PFSK-1 (cell line): ENCODE measurements around the gene ZDHHC17.

Experiments
- FOXP2 ChIP-seq: optimal IDR thresholded peaks from 2 replicates; pipeline ENCODE3; 2011; ENCODE audit warnings: borderline replicate concordance, control low read depth, inconsistent platforms; ENCODE audit not compliant: insufficient read depth; ENCODE audit errors: extremely low read length, extremely low read depth
- POLR2AphosphoS5 ChIP-seq: IDR thresholded peaks from 2 replicates; pipeline ENCODE4 v1.6.1; 2012; ENCODE audit warnings: low read depth, mild to moderate bottlenecking, control low read depth, low read length, moderate library complexity
- SIN3A ChIP-seq: IDR thresholded peaks from 2 replicates; pipeline ENCODE4 v1.6.1; 2012; ENCODE audit warnings: mild to moderate bottlenecking, low read length, moderate library complexity, borderline replicate concordance; ENCODE audit not compliant: insufficient read depth
- TAF1 ChIP-seq: IDR thresholded peaks from 2 replicates; pipeline ENCODE4 v1.6.1; 2012; ENCODE audit warnings: low read length, control low read depth, borderline replicate concordance; ENCODE audit not compliant: insufficient read depth
- TF ChIP-seq, protein P1 (sequence below), 2 experiments: IDR thresholded peaks; 2 replicates each; pipeline versions ENCODE4 v1.6.1 to v1.8.0; 2011 to 2012; ENCODE audit warnings: low read depth in 2 of 2, low read length in 2 of 2, control low read depth in 1 of 2, inconsistent platforms in 1 of 2, mild to moderate bottlenecking in 1 of 2, moderate library complexity in 1 of 2; ENCODE audit not compliant: insufficient read depth in 1 of 2

Gene ZDHHC17

DNA sequence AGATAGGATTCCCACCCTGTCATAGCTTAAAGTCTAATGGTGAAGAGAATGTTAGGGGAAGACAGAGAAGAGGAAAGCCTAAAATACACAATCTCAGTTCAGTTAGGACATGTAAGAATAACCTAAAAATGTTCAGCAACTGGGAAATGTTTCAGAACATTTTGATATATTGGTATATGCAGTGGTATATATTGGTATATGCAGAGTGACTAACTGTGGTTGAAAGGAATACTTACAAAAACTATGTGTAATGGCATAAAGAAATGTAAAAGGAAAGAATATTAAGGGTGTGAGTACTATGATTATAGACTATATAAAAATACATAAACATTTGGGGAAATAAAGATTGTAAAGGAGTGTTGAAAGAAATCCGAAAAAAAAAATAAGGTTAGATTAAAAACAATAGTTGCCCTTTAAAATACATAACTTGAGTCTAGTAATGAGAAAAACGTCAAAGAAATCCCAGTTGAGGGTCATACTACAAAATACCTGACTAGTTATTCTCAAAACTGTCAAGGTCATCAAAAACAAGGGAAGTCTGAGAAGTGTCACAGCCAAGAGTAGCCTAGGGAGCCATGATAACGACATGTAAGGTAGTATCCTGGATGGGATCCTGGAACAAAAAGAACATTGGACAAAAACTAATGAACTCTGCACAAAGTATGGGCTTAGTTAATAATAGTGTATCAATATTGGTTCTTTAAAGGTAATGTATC is 25.6 kb downstream of the ZDHHC17 start:
- no peak for TF ChIP-seq SIN3A
- no peak for TF ChIP-seq TAF1
- TF ChIP-seq FOXP2: no peak
- no peak for TF ChIP-seq POLR2AphosphoS5
- TF ChIP-seq, protein P1, sequence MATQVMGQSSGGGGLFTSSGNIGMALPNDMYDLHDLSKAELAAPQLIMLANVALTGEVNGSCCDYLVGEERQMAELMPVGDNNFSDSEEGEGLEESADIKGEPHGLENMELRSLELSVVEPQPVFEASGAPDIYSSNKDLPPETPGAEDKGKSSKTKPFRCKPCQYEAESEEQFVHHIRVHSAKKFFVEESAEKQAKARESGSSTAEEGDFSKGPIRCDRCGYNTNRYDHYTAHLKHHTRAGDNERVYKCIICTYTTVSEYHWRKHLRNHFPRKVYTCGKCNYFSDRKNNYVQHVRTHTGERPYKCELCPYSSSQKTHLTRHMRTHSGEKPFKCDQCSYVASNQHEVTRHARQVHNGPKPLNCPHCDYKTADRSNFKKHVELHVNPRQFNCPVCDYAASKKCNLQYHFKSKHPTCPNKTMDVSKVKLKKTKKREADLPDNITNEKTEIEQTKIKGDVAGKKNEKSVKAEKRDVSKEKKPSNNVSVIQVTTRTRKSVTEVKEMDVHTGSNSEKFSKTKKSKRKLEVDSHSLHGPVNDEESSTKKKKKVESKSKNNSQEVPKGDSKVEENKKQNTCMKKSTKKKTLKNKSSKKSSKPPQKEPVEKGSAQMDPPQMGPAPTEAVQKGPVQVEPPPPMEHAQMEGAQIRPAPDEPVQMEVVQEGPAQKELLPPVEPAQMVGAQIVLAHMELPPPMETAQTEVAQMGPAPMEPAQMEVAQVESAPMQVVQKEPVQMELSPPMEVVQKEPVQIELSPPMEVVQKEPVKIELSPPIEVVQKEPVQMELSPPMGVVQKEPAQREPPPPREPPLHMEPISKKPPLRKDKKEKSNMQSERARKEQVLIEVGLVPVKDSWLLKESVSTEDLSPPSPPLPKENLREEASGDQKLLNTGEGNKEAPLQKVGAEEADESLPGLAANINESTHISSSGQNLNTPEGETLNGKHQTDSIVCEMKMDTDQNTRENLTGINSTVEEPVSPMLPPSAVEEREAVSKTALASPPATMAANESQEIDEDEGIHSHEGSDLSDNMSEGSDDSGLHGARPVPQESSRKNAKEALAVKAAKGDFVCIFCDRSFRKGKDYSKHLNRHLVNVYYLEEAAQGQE (IDR thresholded peaks at IDR 0.05; ENCODE audit: insufficient read depth in 1 of 2, low read depth in 2 of 2, low read length in 2 of 2): no peak

DNA sequence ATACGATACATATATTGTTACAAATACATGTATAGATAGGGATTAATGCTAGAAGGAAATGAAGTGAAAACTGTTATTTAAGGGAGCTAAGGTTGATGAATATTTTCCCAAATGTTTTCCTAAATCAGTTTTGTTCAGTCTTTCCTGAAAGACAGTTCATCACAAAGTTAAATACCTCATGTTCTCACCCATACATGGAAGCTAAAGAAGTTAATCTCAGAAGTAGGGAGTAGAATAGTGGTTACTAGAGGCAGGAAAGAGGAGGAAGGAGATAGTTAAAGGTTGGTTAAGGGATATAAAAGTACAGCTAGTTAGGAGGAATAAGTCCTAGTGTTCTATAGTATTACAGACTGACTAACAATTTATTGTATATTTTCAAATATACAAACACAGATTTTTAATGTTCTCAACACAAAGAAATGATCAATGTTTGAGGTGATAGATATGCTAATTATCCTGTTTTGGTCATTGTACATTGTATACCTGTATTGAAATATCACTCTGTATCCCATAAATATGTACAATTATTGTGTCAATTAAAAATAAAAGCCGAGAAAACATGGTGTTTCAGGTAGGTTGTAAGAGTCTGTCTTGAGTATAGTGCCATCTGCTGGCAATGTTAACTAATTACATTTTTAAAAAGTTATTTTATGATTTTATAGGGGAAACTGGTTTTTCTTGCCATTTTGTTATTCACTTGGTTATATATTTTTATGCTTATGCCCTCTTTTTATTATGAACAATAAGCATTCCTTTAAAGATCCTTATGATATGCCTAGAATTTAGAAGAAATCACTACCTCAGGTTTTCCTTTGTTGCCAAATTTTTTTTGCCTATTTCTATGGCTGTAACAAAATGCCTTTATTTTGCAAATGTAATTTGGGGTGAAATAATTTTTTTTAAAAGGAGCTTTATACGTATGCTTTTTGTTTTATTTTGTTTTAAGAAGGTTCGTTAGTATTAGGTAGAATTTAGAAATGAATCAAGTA is 26.9 kb downstream of the ZDHHC17 start:
- TF ChIP-seq SIN3A (no peak), POLR2AphosphoS5 (no peak), FOXP2 (no peak), TAF1 (no peak)
- TF ChIP-seq, protein P1 (IDR thresholded peaks at IDR 0.05; ENCODE audit: insufficient read depth in 1 of 2, low read depth in 2 of 2, low read length in 2 of 2): no peak

DNA sequence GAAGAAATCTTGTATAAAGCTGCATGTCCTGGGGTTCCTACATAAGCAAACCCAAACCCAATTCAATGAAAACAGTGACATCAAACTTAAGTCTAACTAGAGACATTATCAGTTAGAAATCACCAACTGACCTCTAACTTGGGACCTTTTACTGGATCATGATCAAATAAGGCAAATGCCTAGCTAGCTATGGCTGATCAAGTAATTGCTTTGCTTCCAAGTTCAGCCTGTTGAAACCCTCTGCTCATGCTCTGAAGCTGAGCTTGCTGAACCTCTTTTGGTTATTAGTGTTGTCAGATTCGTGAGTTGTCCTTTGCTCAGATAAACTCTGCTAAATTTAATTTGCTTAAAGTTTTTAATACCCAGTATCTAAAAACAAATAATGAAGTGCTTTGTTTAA is 28.9 kb downstream of the ZDHHC17 start:
- no peak for TF ChIP-seq FOXP2
- TF ChIP-seq, protein P1 (IDR thresholded peaks at IDR 0.05; ENCODE audit: insufficient read depth in 1 of 2, low read depth in 2 of 2, low read length in 2 of 2): no peak
- TF ChIP-seq SIN3A: no peak
- TF ChIP-seq POLR2AphosphoS5: no peak
- TF ChIP-seq TAF1: no peak

- TF ChIP-seq TAF1: no peak
These were observed 34.9 kb downstream of the ZDHHC17 start for GRCh38 chr12:76798864-76799263.

GRCh38 chr12:76799362-76799761 is 35.4 kb downstream of the ZDHHC17 start:
- TF ChIP-seq TAF1 (no peak), SIN3A (no peak), POLR2AphosphoS5 (no peak), FOXP2 (no peak)
- TF ChIP-seq, protein P1 (IDR thresholded peaks at IDR 0.05; ENCODE audit: insufficient read depth in 1 of 2, low read depth in 2 of 2, low read length in 2 of 2): no peak
